Parathyroid adenoma (tissue), 2 donors: ENCODE measurements around the gene NHSL2.

Source experiments
- H2AFZ ChIP-seq: fragments of 300-600 bp; sonication (generic); one replicate; pipeline ENCODE4 v1.7.0; 2017; ENCODE audit warnings: antibody characterized with exemption, mild to moderate bottlenecking
- H3K27ac ChIP-seq: fragments of 300-600 bp; sonication (generic); one replicate; pipeline ENCODE4 v1.7.0; 2017
- H3K27me3 ChIP-seq: fragments of 300-600 bp; sonication (generic); one replicate; pipeline ENCODE4 v1.7.0; 2017; ENCODE audit warnings: low read length; ENCODE audit not compliant: control insufficient read depth, insufficient read depth
- H3K36me3 ChIP-seq: fragments of 300-600 bp; sonication (generic); one replicate; pipeline ENCODE4 v1.7.0; 2017; ENCODE audit warnings: low read length; ENCODE audit not compliant: control insufficient read depth, insufficient read depth
- H3K4me1 ChIP-seq: fragments of 300-600 bp; sonication (generic); one replicate; pipeline ENCODE4 v1.7.0; 2017; ENCODE audit warnings: control low read depth
- H3K4me2 ChIP-seq: fragments of 300-600 bp; sonication (generic); one replicate; pipeline ENCODE4 v1.7.0; 2017; ENCODE audit warnings: low read length
- H3K4me3 ChIP-seq: fragments of 300-600 bp; sonication (generic); one replicate; pipeline ENCODE4 v1.7.0; 2017; ENCODE audit warnings: low read depth, low read length
- H3K79me2 ChIP-seq: fragments of 300-600 bp; sonication (generic); one replicate; pipeline ENCODE4 v1.7.0; 2017; ENCODE audit warnings: control low read depth
- H3K9ac ChIP-seq: fragments of 300-600 bp; sonication (generic); one replicate; pipeline ENCODE4 v1.7.0; 2017; ENCODE audit warnings: mild to moderate bottlenecking
- H3K9me3 ChIP-seq: fragments of 300-600 bp; sonication (generic); one replicate; pipeline ENCODE4 v1.7.0; 2017; ENCODE audit warnings: low read length; ENCODE audit not compliant: control insufficient read depth
- TF ChIP-seq, protein P1 (sequence below): fragments of 300-600 bp; sonication (generic); IDR thresholded peaks from one replicate; pipeline ENCODE4 v1.7.0; 2017; ENCODE audit warnings: antibody characterized with exemption, mild to moderate bottlenecking
- donor health status: primary hyperparathyroidism.

NHSL2 gene

GRCh38 chrX:72003811-72004750, 93.4 kb downstream of the NHSL2 start:
- TF ChIP-seq, protein P1, sequence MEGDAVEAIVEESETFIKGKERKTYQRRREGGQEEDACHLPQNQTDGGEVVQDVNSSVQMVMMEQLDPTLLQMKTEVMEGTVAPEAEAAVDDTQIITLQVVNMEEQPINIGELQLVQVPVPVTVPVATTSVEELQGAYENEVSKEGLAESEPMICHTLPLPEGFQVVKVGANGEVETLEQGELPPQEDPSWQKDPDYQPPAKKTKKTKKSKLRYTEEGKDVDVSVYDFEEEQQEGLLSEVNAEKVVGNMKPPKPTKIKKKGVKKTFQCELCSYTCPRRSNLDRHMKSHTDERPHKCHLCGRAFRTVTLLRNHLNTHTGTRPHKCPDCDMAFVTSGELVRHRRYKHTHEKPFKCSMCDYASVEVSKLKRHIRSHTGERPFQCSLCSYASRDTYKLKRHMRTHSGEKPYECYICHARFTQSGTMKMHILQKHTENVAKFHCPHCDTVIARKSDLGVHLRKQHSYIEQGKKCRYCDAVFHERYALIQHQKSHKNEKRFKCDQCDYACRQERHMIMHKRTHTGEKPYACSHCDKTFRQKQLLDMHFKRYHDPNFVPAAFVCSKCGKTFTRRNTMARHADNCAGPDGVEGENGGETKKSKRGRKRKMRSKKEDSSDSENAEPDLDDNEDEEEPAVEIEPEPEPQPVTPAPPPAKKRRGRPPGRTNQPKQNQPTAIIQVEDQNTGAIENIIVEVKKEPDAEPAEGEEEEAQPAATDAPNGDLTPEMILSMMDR, result peak; percentile 23
- Histone ChIP-seq H3K9me3 (no peaks in the 10 kb centered on the region), H3K4me2 (no peak overlapping the region), H3K27me3 (no peaks in the 10 kb centered on the region), H3K27ac (no peak overlapping the region), H3K36me3 (no peaks in the 10 kb centered on the region), H3K9ac (no peak overlapping the region), H3K79me2 (no peaks in the 10 kb centered on the region), H3K4me1 (peaks cover 2% of the 10 kb centered on the region), H3K4me3 (no peak overlapping the region), H2AFZ (peak overlapping the region; percentile 28)

- H3K27me3 ChIP-seq, result no peaks in the 10 kb centered on the region
- TF ChIP-seq, protein P1, result no peak
- H2AFZ ChIP-seq, result no peak overlapping the region
- no peaks in the 10 kb centered on the region for H3K79me2 ChIP-seq
- H3K4me3 ChIP-seq, result no peak overlapping the region
- H3K4me2 ChIP-seq, result no peak overlapping the region
- peaks cover 2% of the 10 kb centered on the region for H3K4me1 ChIP-seq
- no peaks in the 10 kb centered on the region for H3K36me3 ChIP-seq
- no peaks in the 10 kb centered on the region for H3K9me3 ChIP-seq
- no peak overlapping the region for H3K27ac ChIP-seq
- no peak overlapping the region for H3K9ac ChIP-seq
These were observed 94.4 kb downstream of the NHSL2 start for GRCh38 chrX:72005046-72005445.

DNA sequence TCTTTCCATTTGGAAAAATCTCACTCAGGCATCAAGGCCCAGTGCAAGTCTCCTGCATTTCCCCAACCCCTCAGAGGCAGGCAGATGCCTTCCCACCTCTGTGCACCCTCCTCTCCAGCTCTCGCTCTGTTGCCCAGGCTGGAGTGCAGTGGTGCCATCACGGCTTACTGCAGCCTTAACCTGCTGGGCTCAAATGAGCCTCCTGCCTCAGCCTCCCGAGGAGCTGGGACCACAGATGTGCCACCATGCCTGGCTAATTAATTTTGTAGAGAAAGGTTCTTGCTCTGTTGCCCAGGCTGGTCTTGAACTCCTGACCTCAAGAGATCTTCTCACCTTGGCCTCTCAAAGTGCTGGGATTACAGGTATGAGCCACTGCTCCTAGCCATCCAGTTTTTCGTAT, 95.8 kb downstream of the NHSL2 start:
- no peak overlapping the region for H3K4me2 ChIP-seq
- H3K79me2 ChIP-seq, result no peaks in the 10 kb centered on the region
- no peak overlapping the region for H3K27ac ChIP-seq
- H3K9ac ChIP-seq, result no peak overlapping the region
- H3K4me1 ChIP-seq, result peaks cover 2% of the 10 kb centered on the region
- H3K36me3 ChIP-seq, result no peaks in the 10 kb centered on the region
- TF ChIP-seq, protein P1, result no peak
- no peaks in the 10 kb centered on the region for H3K27me3 ChIP-seq
- H3K4me3 ChIP-seq, result no peak overlapping the region
- H3K9me3 ChIP-seq, result no peaks in the 10 kb centered on the region
- H2AFZ ChIP-seq, result no peak overlapping the region

DNA sequence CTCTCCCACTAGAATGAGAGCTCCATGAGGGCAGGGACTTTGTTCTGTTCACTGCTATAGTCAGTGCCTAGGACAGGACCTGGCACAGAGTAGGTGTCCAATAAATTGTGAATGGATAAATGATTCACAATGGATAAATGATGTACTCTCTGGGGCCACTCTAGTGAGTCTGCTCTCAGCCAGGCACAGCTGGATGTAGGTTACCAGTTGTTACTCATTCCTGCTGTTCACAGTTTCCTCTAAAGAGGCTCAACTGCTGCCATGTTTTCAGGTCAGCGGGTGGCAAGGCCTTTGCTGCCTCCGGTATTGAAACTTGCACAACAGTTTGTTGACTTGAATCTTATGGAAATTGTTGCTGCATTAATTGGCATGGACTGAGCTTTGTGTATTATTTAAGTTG, 99.1 kb downstream of the NHSL2 start:
- no peaks in the 10 kb centered on the region for H3K79me2 ChIP-seq
- H3K9me3 ChIP-seq, result no peaks in the 10 kb centered on the region
- H2AFZ ChIP-seq, result no peak overlapping the region
- TF ChIP-seq, protein P1, result no peak
- no peaks in the 10 kb centered on the region for H3K36me3 ChIP-seq
- H3K27me3 ChIP-seq, result no peaks in the 10 kb centered on the region
- H3K4me3 ChIP-seq, result no peak overlapping the region
- H3K4me2 ChIP-seq, result no peak overlapping the region
- H3K4me1 ChIP-seq, result no peaks in the 10 kb centered on the region
- no peak overlapping the region for H3K9ac ChIP-seq
- no peak overlapping the region for H3K27ac ChIP-seq

- Histone ChIP-seq H3K79me2 (no peaks in the 10 kb centered on the region), H3K4me3 (no peak overlapping the region), H3K36me3 (no peaks in the 10 kb centered on the region), H3K4me2 (no peak overlapping the region), H3K27ac (no peak overlapping the region), H3K9me3 (no peaks in the 10 kb centered on the region), H3K27me3 (no peaks in the 10 kb centered on the region), H2AFZ (no peak overlapping the region), H3K4me1 (no peaks in the 10 kb centered on the region), H3K9ac (no peak overlapping the region)
- TF ChIP-seq, protein P1, result no peak
These were observed 101.1 kb downstream of the NHSL2 start for GRCh38 chrX:72011734-72012133.
